C4-2B (cell line): ENCODE measurements around the gene TMEM135.

Source experiments
- CTCF ChIP-seq: fragments of 450-650 bp; conservative IDR thresholded peaks from 2 replicates; pipeline ENCODE4 v1.5.1; 2017; ENCODE audit warnings: mild to moderate bottlenecking
- ZFX ChIP-seq: fragments of 450-650 bp; IDR thresholded peaks from 2 replicates; pipeline ENCODE4 v1.6.1; 2017

GRCh38 chr11:87176044-87176443, 138.3 kb downstream of the TMEM135 start:
- TF ChIP-seq CTCF, result no peak
- no peak for TF ChIP-seq ZFX
